ENCODE results near the gene PRMT3. TPM values are rescaled to one million over a fixed set of nuclear protein-coding genes. Genes with fewer than 3 reads are reported as not detected.

Gene PRMT3
- total RNA-seq, 1 donor from 2014 or later = 17.7 TPM

DNA sequence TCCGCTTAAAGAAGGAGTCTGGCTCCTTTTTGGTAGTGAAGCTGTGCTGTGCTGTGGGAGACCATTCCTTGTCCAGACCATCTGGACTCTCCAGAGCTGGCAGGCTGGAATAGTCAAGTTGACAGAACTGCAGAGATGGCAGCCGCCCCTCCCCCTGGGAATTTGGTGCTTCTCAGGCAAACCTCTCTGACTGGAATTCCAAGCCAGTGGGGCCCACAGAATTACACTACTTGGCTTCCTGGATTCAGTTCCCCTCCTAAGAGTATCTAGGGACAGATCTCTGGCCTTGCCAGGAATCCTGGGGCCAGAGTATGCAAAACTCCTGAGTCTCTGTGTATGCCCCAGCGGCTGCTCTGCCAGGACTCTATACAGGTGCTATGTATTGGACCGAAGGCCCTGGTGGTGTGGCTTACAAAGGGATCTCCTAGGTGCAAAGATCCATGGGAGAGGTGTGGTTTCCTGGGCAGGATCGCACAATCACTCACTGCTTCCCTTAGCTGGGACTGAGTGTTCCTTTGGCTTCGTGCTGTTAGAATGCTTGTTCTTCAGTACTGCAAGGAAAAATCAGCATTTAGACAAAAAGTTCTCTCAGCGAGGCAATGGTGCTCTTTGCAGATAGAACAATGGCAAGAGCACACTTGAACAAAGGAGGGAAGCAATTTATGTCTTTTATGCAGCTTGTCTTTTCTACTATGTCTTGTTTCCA is 86.8 kb downstream of the PRMT3 start:
- TF ChIP-seq POLR2AphosphoS5 (IDR thresholded peaks at IDR 0.05; ENCODE audit: insufficient read depth in 1 of 2, low read depth in 1 of 2) (no peak), POLR2A (IDR thresholded peaks at IDR 0.05) (no peak)
- TF ChIP-seq, protein P1, sequence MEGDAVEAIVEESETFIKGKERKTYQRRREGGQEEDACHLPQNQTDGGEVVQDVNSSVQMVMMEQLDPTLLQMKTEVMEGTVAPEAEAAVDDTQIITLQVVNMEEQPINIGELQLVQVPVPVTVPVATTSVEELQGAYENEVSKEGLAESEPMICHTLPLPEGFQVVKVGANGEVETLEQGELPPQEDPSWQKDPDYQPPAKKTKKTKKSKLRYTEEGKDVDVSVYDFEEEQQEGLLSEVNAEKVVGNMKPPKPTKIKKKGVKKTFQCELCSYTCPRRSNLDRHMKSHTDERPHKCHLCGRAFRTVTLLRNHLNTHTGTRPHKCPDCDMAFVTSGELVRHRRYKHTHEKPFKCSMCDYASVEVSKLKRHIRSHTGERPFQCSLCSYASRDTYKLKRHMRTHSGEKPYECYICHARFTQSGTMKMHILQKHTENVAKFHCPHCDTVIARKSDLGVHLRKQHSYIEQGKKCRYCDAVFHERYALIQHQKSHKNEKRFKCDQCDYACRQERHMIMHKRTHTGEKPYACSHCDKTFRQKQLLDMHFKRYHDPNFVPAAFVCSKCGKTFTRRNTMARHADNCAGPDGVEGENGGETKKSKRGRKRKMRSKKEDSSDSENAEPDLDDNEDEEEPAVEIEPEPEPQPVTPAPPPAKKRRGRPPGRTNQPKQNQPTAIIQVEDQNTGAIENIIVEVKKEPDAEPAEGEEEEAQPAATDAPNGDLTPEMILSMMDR (IDR thresholded peaks at IDR 0.05) = no peak
- no peak for DNase-seq (ENCODE audit: extremely low spot score in 2 of 2)
- H3K4me3 ChIP-seq = no peak overlapping the region
- no peak overlapping the region for H3K27ac ChIP-seq
- intact Hi-C loops (cut with DNase I) = no loop called here
- H3K4me1 ChIP-seq = peaks cover 9% of the 10 kb centered on the region
- no peaks in the 10 kb centered on the region for H3K36me3 ChIP-seq
- no peaks in the 10 kb centered on the region for H3K9me3 ChIP-seq
- no peaks in the 10 kb centered on the region for H3K27me3 ChIP-seq

DNA sequence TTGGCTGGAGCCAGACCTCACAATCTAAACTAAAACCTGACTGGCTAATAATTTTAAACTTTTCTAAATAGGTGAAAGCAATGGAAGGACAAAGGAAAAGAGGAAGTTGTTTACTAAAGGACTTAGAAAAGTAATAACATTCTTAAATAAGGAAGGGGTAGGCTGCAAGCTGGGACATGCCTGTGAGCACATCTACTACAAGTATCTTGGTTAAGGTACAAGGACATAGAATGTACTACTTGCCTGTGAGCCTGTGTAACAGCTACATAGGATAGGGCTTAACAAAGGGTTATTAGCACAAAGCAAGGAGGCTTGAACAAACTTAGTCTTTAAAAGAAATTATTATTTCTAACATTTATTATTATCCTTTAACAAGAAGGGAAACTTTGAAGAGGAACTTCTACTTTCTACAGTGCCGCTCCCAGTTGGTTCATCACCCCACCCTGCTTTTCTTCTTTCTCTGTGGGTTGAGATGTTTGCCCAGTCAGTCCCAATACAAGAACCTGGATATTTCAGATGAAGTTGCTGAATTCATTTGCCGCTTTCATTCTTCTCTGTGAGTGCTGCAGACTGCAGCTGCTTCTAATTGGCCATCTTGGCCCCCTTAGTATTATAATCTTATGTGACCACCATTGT is 87.5 kb downstream of the PRMT3 start:
- intact Hi-C loops (cut with DNase I) = no loop called here
- H3K4me1 ChIP-seq = peaks cover 9% of the 10 kb centered on the region
- no peak overlapping the region for H3K27ac ChIP-seq
- no peaks in the 10 kb centered on the region for H3K9me3 ChIP-seq
- H3K4me3 ChIP-seq = no peak overlapping the region
- H3K27me3 ChIP-seq = no peaks in the 10 kb centered on the region
- TF ChIP-seq POLR2AphosphoS5 (IDR thresholded peaks at IDR 0.05; ENCODE audit: insufficient read depth in 1 of 2, low read depth in 1 of 2) = no peak
- TF ChIP-seq, protein P1 (IDR thresholded peaks at IDR 0.05) = no peak
- TF ChIP-seq POLR2A (IDR thresholded peaks at IDR 0.05) = no peak
- no peak for DNase-seq (ENCODE audit: extremely low spot score in 2 of 2)
- no peaks in the 10 kb centered on the region for H3K36me3 ChIP-seq

- intact Hi-C loops (cut with DNase I) = no loop called here
- Histone ChIP-seq H3K27me3 (no peaks in the 10 kb centered on the region), H3K36me3 (no peaks in the 10 kb centered on the region), H3K27ac (no peak overlapping the region), H3K4me3 (no peak overlapping the region), H3K4me1 (peaks cover 9% of the 10 kb centered on the region), H3K9me3 (no peaks in the 10 kb centered on the region)
- TF ChIP-seq POLR2A (IDR thresholded peaks at IDR 0.05) = no peak
- TF ChIP-seq, protein P1 (IDR thresholded peaks at IDR 0.05) = no peak
- TF ChIP-seq POLR2AphosphoS5 (IDR thresholded peaks at IDR 0.05; ENCODE audit: insufficient read depth in 1 of 2, low read depth in 1 of 2) = no peak
- DNase-seq (ENCODE audit: extremely low spot score in 2 of 2) = no peak
Measured at GRCh38 chr11:20477418-20478090, 90.0 kb downstream of the PRMT3 start.

DNA sequence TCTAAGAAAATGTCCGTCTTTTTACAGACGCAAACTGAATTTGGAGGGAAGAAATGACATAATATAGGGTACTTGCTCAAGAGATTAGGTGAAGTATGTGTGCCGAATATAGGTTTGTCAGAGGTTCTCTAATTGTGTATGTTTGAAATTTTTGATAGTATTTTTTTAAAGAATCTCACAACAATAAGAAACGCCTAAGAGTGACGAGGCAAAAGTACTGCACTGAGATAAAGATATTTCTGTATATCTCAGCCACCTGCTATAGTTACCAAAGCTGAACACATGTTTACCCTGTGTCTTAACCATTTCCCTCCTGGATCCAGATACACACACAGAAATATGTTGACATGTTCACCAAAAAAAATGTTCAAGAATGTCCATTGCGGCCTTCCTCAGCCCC is 92.0 kb downstream of the PRMT3 start:
- TF ChIP-seq POLR2AphosphoS5 (IDR thresholded peaks at IDR 0.05; ENCODE audit: insufficient read depth in 1 of 2, low read depth in 1 of 2) = no peak
- no peak for TF ChIP-seq POLR2A (IDR thresholded peaks at IDR 0.05)
- TF ChIP-seq, protein P1 (IDR thresholded peaks at IDR 0.05) = no peak
- Histone ChIP-seq H3K27me3 (no peaks in the 10 kb centered on the region), H3K9me3 (no peaks in the 10 kb centered on the region), H3K4me1 (peaks cover 3% of the 10 kb centered on the region), H3K4me3 (no peak overlapping the region), H3K36me3 (no peaks in the 10 kb centered on the region), H3K27ac (no peak overlapping the region)
- DNase-seq (ENCODE audit: extremely low spot score in 2 of 2) = no peak
- intact Hi-C loops (cut with DNase I) = no loop called here
